NCI-H2171 (cell line): Measurements from ENCODE around the gene CLMP.
"Not testable (repeated sequence)": the region's sequence is repeated elsewhere in the genome, so short reads cannot be mapped to it uniquely, and the experiment has no call there.

Source experiments
- DNase-seq: peaks from one replicate; lab custom pipeline; 2025; lab: John Stamatoyannopoulos, UW

Gene CLMP

DNA sequence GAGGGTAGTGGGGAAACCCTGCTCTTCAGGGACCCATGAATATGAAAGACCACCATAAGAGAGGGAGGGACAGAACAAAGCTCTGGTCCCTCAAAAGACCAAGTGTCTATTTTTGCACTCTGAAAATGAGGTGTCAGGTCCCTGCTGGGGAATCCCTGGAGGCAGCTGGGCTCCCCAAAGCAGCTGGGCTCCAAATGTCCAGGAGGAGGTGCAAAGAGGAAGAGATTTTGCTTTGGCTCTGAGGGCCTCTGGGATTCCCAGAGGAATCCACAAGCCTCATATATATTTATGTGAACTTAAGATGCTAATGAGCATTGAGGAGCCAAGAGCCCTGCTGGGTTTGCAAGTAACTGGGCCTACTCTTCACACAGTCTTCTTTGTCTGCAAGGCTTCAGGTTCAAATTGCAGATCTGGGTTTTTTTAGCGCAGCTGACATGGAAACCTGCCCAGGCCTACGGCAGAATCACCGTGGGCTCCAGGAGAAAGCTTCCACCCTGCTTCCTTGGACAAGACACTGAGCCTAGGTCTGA lies 26.0 kb downstream of the CLMP start:
- DNase-seq = no peak

DNA sequence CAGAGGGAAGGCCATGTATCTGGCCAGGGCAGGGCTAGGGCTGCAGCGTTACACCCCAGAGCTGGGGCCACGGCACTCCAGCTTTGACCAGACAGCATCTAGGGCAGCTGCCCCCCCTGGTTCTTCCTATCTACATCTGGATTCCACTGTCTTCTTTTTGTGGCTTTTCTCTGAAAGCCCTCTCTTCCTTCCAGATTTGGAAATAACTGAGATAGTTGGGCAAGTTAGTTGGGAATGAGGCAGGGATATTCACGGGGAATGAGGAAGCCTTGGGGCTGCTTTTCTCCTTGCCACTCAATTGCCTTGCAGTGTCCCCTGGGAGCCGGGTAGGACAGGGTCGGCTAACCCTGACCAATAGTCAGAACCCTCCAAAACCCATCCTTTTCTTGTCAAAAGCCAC lies 26.8 kb downstream of the CLMP start:
- no peak for DNase-seq

DNA sequence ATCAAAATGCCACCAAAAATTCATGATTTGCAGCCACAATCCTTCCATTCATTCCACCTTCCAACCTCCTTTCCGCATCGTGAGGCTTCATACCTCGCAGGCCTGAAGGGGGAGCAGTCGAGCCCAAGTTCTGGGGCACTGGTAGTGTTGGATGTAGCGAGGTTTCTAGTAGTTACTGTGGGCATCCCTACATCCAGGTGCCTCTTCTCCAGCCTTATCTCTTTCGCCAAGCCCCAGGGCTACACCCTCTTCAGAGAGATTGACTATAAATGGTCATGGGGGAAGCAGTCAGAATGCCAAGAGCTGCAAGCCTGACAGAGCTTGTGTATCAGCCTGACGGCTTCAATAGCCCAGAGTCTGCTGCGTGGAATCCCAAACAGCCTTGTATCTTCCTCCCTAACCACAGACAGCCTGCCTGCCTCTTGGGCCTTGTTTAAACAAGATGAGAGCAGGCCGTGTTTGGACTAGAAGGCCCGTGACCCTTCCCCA lies 28.9 kb downstream of the CLMP start:
- no peak for DNase-seq

DNA sequence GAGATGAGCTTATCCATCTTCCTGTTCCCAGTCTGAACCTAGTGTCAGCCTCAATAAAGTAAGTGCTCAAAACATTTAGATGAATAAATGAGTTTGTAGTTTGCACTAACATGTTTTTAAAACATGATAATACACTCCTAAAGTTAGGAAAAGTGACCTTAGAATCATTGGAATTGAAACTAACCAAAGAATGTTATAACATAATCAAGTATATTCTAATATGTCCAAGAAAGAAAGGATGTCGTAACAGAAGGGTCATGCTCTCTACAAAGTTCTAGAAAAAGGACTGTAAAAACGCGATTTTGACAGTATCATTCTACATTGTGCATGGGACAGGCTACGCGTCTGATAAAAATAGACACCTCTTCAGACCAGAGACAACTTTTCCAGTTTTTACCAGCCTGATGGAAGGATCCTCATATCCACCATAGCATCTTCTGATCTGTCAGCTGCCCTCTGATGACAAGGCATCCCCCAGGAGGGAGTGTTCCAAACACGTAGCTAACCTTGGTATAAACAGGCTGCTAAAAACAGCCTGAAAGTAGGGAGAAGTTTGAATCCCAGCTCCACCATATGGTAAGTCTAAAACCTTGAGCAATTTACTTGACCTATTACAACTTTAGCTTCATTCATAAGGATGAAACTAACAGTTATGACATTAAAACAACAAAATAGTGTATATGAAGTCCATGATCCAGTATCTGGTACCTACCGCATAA lies 30.2 kb downstream of the CLMP start:
- DNase-seq = no peak

DNA sequence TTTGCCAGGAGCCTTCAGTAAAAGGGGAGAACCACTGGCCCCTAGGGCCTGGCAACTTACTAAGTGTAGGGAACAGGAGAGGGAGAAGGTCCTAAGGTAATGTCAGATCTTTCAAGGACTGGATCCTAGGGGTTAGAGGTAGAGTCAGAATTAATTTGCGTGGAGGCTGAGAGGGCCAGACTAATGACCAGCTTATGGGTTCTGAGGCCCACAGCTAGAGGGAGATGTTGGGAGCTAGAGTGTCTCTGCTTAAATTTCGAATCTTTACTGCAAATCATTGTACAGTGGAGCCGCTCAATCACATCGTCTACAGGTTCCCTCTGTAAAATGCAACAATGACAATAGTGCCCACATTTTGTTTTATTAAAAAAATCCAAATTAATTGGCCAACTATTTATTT lies 31.4 kb downstream of the CLMP start:
- no peak for DNase-seq

DNA sequence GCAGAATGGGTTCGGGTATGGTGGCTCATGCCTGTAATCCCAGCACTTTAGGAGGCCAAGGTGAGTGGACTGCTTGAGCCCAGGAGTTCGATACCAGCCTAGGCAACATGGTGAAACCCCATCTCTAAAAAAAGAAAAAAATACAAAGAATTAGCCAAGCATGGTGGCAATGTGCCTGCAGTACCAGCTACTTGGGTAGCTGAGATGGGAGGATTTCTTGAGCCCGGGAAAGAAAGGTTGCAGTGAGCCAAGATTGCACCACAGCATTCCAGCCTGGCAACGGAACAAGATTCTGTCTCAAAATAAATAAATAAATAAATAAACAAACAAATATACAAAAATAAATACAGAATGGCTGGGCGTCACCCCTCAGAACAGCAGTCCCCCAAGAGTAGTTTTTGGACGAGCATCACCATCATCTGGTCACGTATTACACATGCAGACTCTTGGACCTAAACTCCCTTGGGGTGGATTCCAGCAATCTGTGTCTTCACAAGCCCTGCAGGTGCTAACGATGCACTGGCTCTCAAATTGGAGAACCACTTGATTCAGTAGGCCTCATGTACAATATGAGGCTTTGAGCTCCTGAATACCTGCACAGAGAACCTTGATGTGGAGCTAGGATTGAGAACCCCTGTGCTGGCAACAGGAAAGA lies 33.5 kb downstream of the CLMP start:
- DNase-seq = no peak

DNA sequence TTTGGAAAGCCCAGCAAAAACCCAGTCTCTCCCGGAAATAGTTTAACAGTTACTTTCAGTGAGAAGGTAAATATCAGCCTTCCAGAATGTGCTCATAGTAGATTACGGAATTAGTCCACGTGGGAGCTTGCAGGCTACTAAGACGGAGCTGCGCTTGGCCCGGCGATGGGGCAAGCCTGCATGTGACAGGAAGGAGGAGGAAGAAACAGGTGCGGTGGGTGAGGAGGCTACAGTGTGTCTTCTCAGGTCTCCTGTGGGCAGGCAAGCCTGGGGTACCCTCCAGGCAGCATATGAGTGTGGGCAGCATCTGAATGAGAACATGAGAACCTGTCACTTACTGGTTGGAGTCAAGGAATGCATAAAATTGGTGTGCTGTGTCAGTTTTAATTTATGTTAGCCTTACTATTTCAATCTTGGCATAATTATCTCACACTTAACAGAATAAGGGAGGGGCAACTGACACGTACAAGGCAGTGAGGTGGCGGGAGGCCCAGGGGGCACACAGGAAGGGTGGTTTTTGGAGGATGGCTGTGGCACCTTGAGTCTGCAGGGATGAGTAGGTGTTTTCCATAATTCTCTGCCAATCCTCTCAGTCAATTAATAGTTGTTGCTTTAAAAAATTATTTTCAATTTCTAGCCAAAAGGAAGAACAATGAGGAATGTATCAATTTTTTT lies 35.7 kb downstream of the CLMP start:
- DNase-seq = no peak

DNA sequence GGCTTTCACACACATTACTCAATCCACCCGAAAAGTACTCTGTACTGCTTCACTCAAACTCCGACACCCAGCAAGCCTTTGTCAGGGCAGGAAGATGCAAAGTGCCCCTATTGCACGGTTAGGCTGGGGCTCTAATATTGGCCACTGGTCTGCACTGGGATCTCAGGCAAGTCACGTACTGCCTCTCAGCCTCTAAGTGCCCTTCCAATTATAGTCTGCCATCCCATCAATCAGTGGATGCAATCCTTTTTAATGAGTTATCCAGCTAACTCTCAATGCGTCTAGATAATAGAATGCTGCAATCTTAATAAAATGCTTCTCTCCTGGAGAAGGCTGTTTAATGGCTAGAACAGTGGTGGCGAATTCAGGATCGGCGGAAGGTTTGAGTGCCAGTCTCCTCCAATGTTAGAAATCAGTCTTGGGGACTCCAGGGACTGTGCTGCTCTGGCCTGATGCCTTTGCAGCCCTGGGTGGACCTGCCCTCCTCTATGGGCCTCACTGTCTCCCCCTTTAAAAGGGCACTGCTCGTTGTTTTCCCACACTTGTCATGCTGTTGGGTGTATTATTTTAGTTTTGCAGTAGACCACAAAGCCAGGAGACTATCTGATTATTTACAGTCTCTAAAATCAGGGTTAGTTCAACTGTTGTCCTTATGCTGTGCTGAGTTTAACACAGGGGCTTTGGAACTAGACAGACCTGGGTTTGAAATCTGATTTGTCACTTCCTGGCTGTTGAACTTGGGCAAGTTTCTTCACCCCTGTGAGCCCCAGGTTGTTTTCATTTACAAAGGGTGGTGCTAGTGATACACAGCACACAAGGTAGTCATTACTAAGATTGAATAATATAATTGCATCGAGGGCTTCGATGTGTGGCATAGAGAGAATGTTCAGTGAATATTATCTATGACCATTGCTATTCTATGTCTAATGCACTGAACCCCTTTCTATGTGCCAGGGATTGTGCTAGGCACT lies 36.7 kb downstream of the CLMP start:
- no peak for DNase-seq

DNA sequence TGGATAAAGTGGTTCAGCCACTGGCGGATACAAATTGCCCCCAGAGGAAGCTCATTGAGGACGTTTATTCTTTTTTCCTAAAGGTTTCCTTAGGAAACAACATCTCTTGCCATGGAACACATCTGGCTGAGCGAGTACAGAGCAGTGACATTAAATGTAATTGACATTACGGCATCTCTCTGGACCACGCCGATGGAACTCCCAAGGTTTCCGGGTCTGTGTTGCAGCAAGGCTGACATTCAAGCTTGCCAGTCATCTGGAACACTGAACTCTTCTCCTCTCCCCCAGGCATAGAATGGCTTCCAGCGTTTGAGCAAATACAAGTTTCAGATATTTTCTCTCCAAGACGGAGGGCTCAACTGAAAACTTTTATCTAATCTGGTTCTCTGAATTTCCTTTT lies 42.1 kb downstream of the CLMP start:
- no peak for DNase-seq

DNA sequence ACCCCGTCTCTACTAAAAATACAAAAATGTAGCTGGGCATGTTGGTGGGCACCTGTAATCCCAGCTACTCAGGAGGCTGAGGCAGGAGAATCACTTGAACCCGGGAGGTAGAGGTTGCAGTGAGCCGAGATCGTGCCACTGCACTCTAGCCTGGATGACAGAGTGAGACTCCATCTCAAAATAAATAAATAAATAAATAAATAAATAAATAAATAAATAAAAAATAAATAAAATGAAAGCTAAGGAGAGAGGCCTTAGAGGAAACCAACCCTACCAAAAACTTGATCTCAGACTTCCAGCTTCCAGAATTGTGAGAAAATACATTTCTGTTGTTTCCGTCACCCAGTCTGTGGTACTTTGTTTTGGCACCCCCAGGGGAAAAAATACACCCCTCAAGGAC lies 42.7 kb downstream of the CLMP start:
- not testable (repeated sequence) for DNase-seq

DNA sequence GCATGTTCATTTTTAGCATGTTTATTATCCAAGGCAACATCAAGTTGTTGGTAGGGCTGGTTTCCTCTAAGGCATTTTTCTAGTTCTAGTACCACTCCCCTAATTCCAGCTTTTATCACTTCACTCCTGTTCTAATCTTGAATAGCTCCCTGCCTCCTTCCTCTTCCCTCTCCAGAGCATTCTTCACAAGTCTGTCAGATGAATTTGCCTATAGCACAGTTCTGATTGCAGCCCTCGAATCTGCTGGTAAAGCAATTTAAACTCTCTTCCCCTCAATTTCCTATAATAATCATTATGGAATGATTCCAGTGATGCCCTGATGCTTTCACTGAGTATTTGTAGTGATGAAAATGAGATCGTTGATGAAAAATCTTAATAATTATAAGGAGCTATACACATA lies 43.3 kb downstream of the CLMP start:
- no peak for DNase-seq

DNA sequence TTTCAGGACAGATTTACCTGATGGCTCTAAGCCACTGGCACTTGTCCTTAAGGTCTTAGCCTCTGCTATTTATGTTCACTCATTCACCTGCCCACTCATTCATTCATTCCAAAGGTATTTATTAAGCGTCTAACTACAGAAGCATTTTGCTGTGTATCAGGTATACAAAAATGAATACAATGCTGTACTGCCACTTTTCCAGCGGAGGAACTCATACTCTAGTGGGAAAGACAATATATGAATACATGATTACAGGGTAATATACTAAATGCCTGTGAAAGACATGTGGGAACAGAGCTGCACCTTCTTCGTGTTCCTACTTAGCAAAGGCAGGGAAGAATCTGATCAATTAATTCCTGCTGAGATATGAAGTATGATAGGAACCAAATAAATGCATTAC lies 43.7 kb downstream of the CLMP start:
- no peak for DNase-seq

DNA sequence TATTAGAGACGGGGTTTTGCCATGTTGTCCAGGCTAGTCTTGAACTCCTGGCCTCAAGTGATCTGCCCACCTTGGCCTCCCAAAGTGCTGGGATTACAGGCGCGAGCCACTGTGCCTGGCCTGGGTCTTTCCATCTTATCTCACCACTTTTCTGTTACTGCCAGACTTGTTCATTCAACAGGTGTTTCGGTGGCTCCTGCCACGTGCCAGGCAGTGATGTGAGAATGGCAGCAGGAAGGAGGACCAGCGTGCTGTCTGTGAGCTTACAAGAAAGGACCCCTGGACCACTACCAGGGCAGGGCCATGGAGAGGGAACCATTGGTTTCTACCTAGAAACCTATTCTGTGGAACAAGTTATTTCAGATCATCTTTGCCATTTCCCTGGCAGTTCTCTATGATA lies 44.2 kb downstream of the CLMP start:
- no peak for DNase-seq

DNA sequence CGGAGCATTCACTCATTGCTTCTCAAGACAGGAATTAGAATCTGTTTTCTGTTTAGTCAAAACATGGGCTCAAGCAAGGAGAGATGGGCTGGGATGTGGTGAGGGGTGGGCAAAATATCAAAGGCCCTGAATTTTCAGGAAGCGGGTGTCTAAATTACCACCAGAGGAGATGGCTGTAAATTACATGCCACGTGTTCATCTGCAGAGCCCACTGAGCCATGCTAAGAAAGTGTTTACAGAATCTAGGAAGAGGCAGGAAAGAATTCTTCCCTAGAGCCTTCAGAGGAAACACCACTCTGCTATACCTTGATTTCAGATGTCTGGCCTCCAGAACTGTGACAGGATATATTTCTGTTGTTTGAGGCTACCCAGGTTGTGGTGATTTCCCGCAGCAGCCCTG lies 46.1 kb downstream of the CLMP start:
- no peak for DNase-seq

DNA sequence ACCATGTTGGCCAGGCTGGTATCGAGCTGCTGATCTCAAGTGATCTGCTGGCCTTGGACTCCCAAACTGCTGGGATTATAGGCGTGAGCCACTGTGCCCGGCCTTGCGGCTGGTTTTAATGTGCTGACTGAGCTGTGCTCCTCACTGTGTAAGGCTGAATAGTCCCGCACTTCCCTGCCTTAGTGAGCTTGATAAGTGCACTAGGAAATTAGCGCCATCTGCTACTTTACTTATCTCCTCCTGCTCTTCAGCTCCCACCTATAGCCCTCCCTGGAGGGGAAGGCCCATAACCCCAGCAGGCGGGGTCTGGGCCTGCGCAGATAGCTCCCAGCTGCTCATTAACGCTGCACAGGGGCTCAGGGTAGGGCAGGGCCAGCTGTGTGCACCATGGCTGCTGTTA lies 49.4 kb downstream of the CLMP start:
- peak; percentile 76 for DNase-seq

DNA sequence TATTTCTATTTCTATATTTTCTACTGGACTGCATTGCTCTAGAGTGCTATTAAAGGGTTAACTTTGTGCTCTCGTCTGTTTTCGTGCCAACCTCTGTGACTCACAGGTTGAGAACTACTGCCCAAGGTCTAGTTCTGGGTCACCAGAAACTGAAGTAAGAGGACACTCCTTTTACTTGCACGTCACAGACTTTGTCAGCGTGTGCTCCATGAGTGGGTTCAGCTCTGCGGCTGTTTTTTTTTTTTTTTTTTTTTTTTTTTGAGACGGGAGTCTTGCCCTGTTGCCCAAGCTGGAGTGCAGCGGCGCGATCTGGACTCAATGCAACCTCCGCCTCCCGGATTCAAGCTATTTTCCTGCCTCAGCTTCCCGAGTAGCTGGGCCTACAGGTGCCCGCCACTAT lies 49.8 kb downstream of the CLMP start:
- peak; percentile 9 for DNase-seq

DNA sequence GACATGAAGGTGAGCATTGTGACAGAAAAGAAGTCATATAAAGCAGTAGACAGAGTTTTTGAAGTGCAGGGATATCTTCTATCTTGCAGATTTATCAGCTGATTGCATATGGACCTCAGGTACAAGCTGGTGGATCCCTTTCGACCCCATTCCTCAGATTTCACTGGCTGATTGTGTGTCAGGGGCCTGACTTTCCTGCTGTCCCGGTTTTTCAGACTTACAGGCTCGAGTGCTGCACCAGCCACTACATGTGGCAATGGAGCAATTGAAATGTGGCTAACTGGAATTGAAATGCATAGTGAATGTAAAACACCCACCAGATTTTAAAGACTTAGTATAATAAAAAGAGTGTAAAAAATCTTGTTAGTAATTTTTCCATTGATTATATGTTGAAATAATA lies 50.3 kb downstream of the CLMP start:
- no peak for DNase-seq

DNA sequence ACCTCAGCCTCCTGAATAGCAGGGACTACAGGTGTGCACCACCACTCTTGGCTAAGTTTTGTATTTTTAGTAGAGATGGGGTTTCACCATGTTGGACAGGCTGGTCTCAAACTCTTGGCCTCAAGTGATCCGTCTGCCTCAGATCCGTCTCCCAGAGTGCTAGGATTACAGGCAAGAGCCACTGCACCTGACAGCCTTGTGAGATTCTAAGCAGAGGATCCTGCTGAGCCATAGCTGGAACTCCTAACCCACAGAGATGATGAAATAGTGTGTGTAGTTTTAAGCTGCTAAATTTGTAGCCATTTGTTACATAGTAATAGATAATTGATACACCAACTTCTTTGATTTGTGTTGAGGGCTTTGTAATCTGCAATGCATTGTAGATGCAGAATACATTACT lies 51.1 kb downstream of the CLMP start:
- DNase-seq = no peak

DNA sequence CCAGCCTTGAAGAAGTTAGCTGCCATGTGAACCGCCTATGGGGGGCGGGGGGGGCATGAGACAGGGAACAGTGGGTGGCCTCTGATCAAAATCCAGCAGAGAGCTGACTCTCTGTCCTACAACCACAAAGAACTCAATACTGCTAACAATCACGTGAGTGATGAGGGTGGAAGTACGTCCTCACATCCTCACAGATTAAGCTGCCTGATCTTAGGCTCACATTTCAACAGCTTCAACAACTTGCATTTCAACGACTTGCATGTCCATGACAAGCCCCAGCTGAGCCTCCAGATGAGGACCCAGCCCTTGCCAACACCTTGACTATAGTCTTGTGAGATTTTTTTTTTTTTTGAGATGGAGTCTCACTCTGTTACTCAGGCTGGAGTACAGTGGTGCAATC lies 51.6 kb downstream of the CLMP start:
- DNase-seq = no peak

DNA sequence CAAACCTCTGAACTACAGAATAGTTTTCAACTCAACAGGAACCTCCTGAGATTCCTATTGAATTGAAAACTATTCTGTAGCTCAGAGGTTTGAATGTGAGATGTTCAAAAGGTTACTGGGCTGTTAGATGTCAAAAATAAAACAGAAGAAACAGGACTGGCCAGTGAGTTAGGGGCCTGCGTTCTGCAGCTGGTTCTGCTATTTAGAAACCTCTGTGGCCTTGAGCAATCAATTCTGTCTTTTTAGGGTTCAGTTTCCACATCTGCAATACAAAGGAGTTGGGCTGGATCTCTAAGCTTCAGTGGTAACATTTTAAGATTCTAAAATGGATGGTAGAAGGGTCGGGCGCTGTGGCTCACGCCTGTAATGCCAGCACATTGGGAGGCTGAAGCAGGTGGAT lies 55.8 kb downstream of the CLMP start:
- no peak for DNase-seq

DNA sequence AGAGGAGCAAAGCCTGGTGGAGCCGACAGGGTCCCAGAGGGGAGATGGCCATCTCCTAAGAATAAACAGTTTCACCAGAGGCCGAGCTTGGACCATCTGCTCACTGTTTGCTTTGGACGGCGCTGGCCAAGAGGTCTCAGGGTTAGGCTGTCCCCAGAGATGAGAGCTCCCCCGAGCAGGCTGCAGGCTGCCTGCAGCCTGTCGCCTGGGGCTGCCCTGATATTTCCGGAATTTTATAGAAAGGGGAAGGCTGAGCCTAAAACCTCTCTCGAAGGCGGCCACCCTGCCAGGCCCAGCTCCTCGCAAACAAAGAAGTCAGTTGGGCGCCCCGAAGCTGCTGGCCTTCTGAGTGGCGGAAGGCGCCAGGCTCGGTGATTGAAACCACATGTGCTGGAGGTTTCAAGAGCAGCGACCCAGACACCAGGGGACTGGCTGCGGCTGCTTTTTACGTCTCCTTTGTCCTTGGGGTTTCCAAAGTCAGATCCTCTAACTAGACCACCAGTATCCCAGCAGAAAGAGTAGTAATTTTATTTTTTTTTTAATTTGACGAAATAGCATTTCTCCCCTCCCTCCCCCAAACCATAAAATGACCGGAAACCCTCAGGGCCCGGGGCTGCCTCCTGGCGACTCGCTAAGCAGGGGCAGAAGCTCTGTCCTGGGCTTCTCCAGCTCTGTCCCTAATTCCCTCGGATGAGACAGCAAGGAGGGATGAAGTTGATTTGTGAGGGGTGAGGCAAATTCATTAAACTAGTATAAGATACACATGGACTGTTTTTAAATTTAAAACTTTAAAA lies 57.4 kb downstream of the CLMP start:
- DNase-seq = no peak
